HL-60/S4 treated with phorbol 12-myristate 13-acetate at 8.2 ng/mL for 4 days and 3 days (cell line): ENCODE results near the gene GPLD1.
"Not testable (repeated sequence)": the region's sequence is repeated elsewhere in the genome, so short reads cannot be mapped to it uniquely, and the experiment has no call there.

ENCODE experiments used
- in situ Hi-C: fragments of 300-500 bp; cut with MboI; formaldehyde crosslinking; loops from 2 replicates; pipeline ENCODE4 v1.15.0; 2022; ENCODE audit warnings: low sequenced_read_pairs

GPLD1 gene

DNA sequence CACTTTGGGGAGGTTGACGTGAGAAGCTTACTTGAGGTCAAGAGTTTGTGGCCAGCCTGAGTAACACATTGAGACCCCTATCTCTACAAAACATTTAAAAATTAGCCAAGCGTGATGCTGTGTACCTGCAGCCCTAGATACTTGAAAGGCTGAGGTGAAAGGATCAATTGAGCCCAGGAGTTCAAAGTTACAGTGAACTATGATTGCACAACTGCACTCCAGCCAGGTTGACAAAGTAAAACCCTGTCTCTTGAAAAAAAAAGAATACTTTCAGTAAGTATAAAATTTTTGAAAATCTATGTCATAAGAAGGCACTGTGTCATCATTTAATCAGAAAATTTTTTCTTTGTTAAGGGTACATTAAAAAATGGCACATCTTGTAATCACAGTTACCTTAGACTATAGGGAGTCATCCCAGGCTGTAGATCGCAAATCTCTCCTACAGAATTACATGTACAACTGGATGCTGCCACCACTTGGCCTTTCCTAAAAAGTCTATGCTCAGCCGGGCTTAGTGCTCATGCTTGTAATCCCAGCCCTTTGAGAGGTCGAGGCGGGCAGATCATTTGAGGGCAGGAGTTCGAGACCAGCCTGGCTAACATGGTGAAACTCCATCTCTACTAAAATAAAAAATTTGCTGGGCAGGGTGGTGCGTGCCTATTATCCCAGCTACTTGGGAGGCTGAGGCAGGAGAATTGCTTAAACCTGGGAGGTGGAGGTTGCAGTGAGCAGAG is 103.7 kb downstream of the GPLD1 start:
- in situ Hi-C loops, result no loop called here

DNA sequence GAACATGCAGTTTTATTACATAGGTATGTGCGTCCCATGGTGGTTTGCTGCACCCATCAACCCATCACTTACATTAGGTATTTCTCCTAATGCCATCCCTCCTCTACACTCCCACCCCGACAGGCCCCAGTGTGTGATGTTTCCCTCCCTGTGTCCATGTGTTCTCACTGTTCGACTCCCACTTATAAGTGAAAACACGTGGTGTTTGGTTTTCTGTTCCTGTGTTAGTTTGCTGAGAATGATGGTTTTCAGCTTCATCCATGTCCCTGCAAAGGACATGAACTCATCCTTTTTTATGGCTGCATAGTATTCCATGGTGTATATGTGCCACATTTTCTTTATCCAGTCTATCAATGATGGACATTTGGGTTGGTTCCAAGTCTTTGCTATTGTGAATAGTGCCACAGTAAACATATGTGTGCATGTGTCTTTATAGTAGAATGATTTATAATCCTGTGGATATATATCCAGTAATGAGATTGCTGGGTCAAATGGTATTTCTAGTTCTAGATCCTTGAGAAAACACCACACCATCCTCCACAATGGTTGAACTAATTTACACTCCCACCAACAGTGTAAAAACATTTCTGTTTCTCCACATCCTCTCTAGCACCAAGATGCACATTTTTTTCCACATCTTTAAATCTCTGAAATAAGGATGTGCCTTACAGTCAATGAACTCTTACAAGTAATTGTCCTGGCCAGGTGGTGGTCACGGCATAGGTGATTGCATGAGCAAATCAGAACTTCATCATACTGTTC is 104.8 kb downstream of the GPLD1 start:
- in situ Hi-C loops, result not testable (repeated sequence)

DNA sequence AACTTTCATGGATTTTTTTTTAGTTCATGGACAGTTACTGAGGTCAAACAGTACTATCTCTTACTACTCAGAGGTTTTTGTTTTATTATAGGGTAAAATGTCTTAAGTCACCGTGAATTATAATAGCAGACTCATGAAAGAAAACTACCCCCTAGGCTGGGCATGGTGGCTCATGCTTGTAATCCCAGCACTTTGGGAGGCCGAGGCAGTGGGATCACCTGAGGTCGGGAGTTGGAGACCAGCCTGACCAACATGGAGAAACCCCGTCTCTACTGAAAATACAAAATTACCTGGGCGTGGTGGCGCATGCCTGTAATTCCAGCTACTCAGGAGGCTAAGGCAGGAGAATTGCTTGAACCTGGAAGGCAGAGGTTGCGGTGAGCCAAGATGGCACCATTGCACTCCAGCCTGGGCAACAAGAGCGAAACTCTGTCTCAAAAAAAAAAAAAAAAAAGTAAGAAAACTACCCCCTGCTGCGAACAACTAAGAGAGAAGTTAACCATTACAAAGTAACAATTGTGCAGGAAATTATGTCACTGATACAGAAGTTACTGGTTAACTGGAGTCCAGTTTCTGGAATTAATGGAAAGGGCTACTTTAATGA is 106.4 kb downstream of the GPLD1 start:
- in situ Hi-C loops, result not testable (repeated sequence)

DNA sequence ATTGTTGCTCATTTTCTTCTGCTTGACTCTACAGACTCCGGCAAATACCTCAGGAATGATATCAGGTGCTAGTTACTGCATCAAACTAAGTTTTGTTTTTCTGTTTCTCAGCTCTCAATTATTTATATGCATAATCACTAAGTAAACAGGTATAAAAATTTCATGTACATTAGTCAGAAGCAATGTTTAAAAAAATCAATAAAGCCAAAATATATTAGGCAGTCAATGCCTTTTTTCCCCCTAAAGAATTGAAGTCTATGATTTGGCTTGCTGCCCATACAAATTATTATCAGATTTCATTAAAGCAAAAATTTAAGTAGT is 107.2 kb downstream of the GPLD1 start:
- in situ Hi-C loops, result no loop called here

DNA sequence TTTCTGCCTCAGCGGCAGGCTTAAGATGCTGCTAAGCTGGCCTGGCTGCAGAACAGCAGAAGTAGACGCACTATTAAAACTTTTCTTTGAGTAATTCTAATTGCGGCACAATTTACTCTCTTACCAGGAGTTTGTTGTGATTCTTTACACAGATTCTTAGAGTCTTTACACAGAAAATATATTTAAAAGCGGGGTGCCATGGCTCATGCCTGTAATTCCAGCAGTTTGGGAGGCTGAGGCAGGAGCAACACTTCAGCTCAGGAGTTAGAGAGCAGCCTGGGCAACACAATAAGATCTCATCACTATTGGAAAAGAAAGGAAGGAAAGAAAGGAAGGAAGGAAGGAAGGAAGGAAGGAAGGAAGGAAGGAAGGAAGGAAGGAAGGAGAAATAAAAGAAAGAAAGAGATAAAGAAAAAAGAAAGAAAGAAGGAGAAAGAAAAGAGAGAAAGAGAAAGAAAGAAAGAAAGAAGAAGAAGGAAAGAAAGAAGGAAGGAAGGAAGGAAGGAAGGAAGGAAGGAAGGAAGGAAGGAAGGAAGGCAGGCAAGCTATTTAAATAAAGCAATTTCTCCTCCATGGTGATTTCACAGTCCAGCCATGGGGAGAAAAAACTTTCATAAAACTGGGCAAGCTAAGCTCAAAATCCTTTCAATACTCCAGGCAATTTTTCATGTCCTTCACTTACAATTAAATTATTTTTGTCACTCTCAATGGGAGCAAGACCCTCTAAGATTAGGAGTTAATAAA is 107.7 kb downstream of the GPLD1 start:
- in situ Hi-C loops, result no loop called here

DNA sequence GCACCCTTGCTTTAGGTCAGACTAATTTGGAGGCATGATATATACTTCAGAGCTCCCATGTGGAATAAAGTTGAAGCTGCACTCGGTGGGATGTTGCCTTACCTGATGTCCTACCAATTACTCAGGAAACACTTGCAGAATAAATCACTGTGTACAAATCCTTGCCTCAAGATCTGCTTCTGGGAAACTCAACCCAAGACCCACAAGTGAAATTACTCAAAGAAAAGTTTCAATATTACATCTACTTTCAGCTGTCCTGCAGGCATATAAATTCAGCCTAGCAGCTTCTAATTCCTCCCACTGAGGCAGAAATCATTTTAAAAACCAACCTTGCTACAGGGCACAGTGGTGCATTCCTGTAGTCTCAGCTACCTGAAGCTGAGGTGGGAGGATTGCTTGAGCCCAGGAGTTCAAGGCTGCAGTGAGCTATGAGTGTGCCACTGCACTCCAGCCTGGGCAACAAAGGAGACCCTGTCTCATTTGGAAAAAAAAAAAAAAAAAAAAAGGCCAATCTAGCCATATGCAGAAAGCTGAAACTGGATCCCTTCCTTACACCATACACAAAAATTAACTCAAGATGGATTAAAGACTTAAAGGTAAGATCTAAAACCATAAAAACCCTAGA is 110.8 kb downstream of the GPLD1 start:
- in situ Hi-C loops, result no loop called here
